Measurements from ENCODE around the gene NAA30. TPM values are rescaled to one million over a fixed set of nuclear protein-coding genes. Genes with fewer than 3 reads are reported as not detected.

The NAA30 gene
- polyA plus RNA-seq, 4 donors: 28.1 to 30.7 (median 29.5) TPM

Other genes starting within 250 kb of the NAA30 start
- gene EXOC5, start 121.7 kb upstream of the NAA30 start, polyA plus RNA-seq (ENCODE audit: insufficient read length in 4 of 4): 10 to 100 TPM; 66.4 to 73.0 (median 70.5) TPM
- 10 to 100 TPM; 54.3 to 60.3 (median 59.0) TPM for gene AP5M1, start 121.6 kb upstream of the NAA30 start, polyA plus RNA-seq (ENCODE audit: insufficient read length in 4 of 4)
- 100 to 1,000 TPM; 137 to 514 (median 273) TPM for gene CCDC198, start 103.3 kb downstream of the NAA30 start, polyA plus RNA-seq (ENCODE audit: insufficient read length in 4 of 4)